Measurements from ENCODE around the gene GAB2.

DNA sequence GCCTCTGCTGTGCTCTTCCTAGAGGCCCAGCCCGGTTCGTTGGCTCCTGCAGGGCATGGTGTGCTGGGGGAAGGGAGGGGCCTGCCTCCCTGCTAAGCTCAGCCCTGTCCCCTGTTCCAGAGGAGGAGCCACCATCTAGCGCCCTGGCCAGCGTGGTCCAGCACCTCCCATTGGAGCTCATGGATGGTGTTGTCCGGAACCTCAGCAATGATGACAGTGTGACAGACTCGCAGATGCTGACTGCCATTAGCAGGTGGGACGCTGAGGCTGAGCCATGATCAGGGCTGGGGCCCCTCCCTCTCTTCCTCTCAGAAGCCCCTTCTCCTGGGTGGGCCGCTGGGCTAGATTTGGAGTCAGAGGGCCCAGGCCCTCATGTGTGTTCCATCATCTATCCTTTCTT lies 219.8 kb downstream of the GAB2 start:
- TF ChIP-seq, protein P1, sequence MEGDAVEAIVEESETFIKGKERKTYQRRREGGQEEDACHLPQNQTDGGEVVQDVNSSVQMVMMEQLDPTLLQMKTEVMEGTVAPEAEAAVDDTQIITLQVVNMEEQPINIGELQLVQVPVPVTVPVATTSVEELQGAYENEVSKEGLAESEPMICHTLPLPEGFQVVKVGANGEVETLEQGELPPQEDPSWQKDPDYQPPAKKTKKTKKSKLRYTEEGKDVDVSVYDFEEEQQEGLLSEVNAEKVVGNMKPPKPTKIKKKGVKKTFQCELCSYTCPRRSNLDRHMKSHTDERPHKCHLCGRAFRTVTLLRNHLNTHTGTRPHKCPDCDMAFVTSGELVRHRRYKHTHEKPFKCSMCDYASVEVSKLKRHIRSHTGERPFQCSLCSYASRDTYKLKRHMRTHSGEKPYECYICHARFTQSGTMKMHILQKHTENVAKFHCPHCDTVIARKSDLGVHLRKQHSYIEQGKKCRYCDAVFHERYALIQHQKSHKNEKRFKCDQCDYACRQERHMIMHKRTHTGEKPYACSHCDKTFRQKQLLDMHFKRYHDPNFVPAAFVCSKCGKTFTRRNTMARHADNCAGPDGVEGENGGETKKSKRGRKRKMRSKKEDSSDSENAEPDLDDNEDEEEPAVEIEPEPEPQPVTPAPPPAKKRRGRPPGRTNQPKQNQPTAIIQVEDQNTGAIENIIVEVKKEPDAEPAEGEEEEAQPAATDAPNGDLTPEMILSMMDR (IDR thresholded peaks at IDR 0.05; ENCODE audit: borderline replicate concordance, extremely low read depth, low read length, poor library complexity, severe bottlenecking): no peak
- TF ChIP-seq EZH2 (IDR thresholded peaks at IDR 0.05; ENCODE audit: borderline replicate concordance, low read depth, low read length, severe bottlenecking): no peak

Data from DND-41 (cell line).